Stimulated activated naive CD4-positive, alpha-beta T cell treated with Interleukin-2 at 50 U/mL for 16 hours (primary cell): ENCODE data around the gene PDCD5.
"Not testable (repeated sequence)": the region's sequence is repeated elsewhere in the genome, so short reads cannot be mapped to it uniquely, and the experiment has no call there.

Experiments used
- DNase-seq: peaks from one replicate; lab custom pipeline; 2025; lab: John Stamatoyannopoulos, UW

PDCD5 gene

DNA sequence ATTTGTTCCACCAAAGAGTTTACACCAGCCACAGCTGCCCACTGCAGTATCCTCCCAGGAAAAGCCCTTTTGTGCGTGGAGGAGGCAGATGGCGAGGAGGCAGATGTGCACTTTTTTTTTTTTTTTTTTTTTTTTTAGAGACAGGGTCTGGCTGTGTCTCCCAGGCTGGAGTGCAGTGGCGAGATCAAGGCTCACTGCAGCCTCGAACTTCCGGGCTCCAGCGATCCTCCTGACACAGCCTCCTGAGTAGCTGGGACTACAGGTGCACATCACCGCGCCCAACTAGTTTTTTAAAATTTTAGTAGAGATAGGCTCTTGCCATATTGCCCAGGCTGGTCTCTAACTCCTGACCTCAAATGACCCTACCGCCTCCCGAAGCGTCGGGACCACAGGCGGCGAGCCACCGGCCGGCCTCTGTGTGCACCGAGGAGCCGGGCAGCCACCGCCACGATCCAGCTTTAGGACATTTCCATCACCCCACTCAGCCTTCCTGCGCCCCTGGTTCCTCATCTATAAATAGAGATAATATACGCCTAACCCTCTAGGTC is 563 bp upstream of the PDCD5 start:
- no peak for DNase-seq

DNA sequence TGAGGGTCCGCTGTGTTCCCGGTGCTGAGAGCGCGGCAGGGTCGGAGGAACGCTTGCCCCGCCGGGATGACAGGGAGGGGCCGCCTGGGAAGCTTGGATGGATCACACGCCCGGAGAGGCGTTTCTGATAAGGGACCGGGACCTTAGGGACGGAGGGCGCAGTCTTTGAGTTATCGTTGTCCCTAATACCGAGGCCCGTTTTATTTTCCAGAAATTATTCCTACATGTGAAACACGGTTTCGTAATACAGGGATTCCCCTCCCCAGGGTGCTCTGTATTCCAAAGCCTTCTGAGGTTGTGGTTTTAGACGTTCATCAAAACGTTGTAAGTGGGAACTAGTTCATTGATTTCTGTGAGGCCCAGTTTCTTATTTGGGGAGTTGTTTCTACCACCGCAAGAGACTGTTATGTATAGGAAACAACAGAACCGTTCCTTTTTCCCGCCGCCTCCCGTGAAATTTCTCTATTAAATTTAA is 752 bp downstream of the PDCD5 start:
- no peak for DNase-seq

DNA sequence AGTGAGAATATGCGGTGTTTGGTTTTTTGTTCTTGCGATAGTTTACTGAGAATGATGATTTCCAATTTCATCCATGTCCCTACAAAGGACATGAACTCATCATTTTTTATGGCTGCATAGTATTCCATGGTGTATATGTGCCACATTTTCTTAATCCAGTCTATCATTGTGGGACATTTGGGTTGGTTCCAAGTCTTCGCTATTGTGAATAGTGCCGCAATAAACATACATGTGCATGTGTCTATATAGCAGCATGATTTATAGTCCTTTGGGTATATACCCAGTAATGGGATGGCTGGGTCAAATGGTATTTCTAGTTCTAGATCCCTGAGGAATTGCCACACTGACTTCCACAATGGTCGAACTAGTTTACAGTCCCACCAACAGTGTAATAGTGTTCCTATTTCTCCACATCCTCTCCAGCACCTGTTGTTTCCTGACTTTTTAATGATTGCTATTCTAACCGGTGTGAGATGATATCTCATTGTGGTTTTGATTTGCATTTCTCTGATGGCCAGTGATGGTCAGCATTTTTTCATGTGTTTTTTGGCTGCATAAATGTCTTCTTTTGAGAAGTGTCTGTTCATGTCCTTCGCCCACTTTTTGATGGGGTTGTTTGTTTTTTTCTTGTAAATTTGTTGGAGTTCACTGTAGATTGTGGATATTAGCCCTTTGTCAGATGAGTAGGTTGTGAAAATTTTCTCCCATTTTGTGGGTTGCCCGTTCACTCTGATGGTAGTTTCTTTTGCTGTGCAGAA is 6.9 kb downstream of the PDCD5 start:
- DNase-seq, result not testable (repeated sequence)

DNA sequence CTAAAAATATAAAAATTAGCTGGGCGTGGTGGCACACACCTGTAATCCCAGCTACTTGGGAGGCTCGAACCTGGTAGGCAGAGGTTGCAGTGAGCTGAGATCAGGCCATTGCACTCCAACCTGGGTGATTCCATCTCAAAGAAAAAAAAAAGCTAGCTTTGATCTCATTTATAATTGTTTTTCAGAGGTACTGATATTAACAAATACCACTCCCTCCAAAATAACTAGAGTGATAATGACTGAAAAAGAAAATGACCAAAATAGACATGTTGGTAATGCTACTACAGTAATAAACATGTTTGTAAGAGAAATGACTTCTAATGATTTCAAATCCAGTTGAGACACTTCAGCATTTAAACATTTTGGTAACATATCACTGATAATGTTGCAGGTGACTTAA is 13.0 kb downstream of the PDCD5 start:
- DNase-seq, result no peak

DNA sequence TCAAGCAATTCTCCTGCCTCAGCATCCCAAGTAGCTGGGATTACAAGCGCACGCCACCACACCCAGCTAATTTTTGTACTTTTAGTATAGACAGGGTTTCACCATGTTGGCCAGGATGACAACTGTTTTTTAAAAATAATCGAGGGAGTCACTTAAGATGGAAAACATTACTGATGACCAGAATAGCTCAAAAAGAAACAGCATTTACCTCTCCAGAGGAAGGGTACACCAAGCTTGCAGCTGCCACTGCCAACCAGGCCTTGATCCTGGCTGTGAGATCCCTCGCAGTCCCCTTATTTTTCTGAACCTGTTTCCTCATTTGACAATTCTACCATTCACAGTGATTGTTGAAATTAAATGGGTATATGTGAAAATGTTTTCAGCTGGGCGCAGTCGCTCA is 14.5 kb downstream of the PDCD5 start:
- no peak for DNase-seq

DNA sequence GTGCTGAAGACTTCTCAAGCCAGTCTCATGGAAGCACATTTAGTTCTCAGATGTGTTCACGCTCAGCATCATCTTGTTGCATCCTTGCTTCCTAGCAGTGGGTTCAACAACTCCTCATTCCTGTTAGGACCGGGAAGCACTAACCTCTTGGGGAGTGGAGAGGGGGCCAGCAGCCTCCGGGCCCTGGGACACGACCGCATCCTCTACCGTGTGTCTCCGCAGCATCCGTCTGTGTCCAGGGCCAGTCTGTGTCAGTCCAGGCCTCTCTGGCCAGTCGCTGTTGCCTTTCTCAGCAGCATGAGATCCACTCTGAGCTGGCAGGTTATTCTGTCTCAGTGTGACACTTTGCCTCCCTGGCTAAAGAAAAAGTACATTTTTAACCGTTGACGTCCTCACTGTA is 17.0 kb downstream of the PDCD5 start:
- no peak for DNase-seq

DNA sequence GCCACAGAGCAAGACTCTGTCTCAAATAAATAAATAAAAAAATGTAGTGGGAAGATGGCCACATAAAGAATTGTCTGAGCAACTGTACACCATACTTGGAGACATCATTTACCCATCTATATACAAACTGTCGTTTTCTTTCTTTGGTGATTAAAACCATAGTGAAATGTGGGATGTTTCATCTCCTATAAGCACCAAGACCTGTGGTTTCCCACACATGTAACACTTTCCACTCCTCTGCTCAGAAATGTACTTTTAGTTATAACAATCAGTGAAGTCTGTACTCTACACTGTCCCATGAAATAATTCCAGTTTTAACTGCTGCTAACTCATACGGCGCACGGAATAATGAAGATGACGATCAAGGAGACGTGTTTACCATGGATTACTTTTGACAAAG is 18.3 kb downstream of the PDCD5 start:
- no peak for DNase-seq

DNA sequence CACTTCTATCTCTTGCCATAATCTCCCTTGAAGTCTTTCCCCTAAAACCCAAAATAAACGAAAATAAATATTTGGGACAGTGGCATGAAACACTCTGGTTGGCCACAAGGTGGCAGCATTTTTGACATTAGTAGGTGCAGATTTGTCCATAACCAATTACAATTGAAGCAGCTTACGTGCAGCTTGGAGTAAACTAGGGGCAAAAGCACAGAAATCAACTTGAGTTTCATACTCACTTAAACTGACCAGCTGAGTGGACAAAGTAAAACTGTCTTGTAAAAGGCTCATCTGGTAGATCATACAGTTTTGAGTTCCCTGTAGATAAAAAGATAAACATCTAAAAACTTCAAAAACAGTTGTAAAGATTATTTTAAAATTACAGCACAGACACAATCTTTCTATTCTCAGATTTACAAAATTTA is 18.8 kb downstream of the PDCD5 start:
- DNase-seq, result peak; percentile 9

DNA sequence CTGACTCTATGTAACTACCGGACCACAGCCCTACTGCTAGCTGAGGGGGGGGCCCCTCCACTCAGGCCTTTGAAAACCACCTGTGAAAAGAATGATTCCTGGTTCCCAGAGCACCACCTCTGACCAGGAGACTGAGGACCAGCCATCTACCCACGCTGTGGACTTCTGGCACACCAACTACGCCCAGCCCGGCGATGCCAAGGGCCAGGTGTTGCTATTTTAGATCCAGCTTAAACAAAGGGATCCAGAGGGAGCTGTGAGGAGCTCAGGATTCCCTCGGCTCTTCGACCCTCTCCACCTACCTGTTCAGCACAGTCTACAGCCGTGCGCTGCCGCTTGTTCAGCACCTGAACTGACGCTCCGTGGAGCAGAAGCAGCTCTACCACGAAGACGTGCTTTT is 23.0 kb downstream of the PDCD5 start:
- no peak for DNase-seq

DNA sequence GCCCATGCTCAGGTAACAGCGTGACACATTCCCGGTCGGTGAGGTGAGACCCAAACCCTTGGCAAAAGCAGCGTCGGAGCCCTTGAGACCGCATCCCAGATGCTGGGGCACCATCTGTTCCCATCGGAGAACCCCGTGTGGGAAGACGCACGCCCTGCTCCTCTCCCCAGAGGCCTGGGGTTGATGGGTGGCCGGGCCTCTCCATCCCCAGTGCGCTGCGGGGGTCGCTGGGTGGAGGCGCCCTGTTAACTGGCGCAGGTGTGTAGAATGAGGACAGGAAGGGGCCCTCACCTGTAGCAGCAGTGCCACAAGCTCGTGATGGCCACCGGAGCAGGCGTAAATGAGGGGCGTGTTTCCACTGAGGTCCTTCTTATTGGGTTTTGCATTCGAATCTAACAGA is 24.6 kb downstream of the PDCD5 start:
- DNase-seq, result no peak

DNA sequence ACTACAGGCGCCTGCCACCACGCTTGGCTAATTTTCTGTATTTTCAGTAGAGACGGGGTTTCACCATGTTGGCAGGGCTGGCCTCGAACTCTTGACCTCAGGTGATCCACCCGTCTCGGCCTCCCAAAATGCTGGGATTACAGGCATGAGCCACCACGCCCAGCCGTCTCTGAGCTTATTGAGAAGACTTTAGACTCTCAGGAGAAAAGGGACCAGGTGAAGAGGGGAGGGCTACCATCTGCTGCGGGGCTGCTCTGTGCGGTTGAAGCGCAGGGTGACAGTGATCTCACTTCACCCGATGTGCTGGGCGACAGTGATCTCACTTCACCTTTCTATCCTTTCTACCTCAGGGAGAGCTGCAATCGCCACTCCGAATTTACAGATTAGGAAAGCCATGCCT is 25.3 kb downstream of the PDCD5 start:
- no peak for DNase-seq

DNA sequence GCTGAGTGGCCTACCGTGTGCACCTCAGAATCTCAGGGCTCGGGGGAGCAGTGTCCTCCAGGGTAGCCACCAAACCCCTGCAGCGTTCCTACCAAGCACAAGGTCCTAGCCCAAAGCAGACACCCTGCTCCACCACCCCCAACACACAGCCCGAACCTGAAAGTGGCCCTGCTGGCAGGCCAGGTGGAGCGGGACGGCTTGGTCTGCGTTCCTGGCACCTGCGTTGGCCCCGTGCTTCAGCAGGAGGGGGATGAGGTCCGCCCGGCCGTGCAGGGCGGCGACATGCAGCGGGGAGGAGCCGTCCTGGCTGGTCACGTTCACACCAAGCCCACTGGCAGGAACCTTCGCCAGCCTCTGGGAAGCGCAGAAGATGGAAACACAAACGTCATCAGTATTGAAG is 26.5 kb downstream of the PDCD5 start:
- no peak for DNase-seq

DNA sequence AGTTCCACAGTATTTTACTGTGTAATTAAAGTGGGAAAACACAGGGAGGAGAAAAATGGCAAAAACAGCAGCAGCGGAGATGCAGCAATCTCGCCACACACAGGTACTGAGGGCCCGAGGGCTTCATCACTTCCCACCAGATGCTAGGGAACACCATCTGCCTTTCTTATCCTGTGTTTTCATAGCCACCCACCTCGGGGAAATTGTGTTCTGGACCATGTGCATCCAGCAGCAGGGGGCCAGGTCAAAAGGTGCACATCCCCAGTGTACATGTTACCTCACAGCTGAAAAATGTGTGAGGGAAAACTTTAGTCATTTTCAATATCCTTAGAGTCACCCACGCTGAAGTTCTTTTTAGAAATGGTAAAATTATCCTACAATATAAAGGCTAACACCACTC is 30.2 kb downstream of the PDCD5 start:
- no peak for DNase-seq

DNA sequence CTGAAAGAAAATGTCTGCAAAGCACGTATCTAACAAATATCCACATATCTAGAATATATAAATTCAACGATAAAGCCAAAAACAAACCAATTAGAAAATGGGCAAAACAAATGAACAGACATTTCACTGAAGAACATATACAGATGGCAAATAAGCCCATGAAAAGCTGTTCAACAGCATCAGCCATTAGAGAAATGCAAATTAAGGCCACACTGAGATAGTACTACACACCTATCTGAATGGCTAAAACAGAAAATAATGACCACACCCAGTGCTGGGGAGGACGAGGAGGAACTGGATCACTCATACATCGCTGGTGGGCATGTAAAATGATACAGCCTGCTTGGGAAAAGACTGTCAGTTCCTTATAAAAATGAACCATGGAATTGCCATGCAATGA is 32.0 kb downstream of the PDCD5 start:
- DNase-seq, result no peak

DNA sequence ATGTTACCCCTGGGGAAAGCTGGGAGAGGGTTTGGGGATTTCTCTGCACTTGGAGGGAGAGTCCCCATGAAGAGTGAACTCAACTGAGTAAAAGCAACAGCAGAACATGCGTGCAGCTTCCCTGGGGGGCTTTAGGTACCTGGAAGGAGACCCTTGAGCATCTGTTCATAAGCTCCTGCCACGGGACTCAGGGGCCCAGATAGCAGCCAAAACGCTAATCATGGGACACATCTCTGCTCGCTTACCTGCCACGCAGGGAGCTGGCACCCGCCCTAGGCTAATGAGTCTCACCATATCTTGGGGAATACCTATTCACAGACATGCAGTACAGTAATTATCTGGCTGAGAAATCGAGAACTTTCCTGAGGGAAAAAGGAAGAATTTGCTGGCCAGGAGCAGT is 33.9 kb downstream of the PDCD5 start:
- no peak for DNase-seq

DNA sequence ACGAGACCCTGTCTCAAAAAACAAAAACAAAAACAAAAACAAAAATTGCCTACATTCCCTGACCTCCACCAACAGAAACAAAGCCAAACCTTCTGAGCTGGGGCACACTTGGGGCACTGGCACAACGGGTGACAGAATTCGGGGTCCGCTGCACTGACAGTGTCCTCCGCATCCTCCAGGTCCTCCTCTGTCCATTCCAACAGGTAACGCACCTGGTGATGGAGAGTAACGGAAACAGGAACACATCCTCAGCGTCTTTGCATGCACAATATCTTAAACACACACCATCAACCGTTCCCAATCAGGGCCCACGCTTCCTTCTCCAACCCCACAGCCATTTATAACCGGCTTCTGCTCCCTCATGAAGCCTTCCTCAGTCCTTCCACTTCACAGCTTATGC is 34.6 kb downstream of the PDCD5 start:
- no peak for DNase-seq

DNA sequence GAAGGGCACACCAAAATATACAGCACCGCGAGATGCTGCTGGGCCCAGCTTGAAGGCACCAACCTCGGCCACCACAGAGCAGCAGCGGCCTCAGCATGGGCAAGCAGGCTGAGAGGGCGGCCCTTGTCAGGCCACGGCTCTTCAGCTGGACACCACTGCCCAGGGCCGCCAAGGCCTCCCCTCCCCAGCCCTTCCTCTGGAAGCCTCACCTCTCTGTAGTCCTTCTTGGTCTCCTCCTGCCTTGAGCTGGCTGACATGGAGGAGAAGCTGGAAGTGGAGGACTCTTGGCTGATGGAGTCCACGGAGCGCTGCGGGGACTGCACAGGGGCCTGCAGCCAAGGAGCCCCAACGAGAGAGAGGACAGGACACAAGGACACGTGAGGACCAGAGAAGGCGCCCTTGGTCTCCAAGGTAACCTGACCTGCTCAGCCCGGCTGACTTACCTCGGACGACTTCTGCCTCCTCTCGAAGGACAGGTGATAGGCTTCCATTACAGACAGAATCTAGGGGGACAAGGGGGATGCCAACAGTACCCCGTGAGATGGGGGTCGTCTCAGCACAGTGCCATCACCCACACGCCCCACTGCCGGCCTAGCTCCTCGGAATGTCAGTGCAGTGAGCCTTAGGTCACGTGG is 38.2 kb downstream of the PDCD5 start:
- DNase-seq, result no peak

DNA sequence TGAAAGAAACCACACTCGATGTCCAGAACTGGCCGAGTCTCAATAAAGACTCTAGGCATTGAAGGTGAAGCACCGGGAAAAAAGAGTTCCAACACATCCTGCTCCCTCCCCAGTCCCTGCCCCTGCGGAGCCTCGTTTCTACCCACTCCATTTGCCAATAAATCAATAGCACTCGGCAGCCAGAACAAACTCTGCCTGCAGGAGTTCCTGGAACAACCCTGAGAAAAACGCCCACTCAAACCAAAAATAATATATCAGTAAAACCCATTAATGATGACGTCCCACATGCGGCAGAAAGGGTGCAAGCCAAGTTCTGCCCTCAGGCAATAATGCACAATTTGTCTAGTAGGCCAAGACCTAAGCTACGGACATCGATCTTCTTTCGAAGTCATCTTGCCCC is 41.0 kb downstream of the PDCD5 start:
- DNase-seq, result no peak

DNA sequence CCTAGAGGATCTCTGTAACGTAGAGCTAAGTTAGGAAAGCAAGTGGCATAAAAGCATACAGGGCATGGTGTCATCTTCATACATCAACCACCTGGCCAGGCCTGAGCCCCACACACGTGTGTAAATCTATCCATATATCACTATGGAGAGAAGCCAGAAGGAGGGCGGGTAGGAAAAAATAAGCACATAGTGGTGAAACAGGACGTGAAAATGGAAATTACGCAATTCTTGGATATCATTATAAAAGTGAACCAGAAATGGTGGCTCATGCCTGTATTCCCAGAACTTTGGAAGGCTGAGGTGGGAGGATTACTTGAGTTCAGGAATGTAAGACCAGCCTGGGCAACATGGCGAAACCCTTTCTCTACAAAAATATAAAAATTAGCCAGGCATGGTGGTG is 43.4 kb downstream of the PDCD5 start:
- no peak for DNase-seq

DNA sequence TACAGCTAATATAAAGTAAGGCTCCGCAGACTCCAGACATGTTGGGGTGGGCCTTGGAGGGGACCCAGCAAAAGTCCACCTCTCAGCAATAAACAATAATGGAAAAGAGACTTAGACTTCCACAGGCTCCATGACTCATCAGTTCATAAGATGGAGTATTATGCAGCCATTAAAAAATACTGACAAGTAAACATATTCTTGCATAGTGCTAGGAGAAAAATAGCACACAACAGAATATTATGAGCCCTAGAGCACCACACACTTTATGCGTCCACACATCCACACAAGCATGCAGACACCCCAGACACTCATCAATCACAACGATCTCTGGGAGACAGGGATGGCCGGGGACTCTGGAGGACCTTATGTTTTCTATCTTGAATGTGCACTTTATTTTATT is 46.0 kb downstream of the PDCD5 start:
- no peak for DNase-seq

DNA sequence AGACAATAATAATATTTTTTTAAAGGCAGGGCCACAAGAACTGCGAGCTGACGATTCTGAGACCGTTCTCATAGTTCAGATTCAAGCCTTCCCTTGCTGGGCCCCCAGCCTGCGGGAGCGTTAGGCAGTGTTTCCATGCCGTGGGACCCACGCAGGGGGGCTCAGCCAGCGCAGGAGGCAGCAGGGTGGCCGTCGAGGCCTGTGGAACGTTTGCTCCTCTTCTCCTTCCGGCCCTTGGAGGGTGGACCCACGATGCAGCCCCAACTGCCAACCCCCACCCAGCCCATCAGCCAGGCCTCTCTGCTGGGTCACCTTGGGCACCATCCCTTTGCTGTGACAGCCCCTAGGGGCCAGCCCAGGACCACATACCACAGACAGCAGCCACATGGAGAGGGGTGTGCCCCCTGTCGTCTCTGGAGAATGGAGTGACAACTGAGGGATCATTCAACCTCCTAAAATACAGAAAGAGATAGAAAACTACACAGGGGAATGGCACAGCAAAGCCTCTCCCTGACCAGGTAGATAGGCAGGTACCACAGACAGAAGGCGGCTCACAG is 46.8 kb downstream of the PDCD5 start:
- DNase-seq, result no peak

DNA sequence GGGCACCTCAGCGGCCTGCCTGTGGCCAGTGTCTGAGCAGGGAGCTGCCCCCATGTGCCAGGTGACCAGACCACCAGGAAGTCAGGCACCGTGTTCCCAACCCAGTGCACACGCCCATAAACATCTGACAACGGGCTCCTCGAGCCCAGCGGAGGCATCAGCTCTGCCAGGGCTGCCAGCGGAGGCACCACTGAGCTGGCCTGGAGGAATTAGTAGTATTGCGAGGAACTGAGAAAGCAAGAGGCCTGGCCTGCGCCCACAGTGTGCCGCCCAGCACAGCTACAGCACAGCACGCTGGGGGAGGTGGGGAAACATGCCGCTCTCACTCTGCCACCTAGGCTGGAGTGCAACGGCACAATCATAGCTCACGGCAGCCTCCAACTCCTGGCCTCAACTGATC is 49.3 kb downstream of the PDCD5 start:
- no peak for DNase-seq

DNA sequence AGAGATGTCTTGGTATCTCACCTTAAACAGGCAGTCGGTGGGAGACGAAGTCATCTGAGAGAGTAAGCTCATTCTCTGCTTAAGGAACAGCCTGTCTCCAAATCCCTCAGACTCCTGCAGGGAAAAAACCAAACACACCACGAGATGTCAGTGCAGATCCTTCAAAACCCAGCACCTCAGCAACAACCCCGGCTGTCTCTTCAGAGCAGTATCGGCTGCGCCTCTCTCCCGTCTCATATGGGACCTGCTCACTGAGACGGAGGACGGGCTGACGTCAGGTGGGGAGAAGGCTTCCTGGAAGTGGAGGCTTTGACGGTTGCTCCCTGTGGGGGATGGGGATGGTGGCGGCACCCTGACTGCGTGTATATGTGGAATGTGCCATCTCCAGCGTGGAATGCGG is 50.4 kb downstream of the PDCD5 start:
- no peak for DNase-seq
